ENCODE results near the gene AMDHD2.

The AMDHD2 gene

DNA sequence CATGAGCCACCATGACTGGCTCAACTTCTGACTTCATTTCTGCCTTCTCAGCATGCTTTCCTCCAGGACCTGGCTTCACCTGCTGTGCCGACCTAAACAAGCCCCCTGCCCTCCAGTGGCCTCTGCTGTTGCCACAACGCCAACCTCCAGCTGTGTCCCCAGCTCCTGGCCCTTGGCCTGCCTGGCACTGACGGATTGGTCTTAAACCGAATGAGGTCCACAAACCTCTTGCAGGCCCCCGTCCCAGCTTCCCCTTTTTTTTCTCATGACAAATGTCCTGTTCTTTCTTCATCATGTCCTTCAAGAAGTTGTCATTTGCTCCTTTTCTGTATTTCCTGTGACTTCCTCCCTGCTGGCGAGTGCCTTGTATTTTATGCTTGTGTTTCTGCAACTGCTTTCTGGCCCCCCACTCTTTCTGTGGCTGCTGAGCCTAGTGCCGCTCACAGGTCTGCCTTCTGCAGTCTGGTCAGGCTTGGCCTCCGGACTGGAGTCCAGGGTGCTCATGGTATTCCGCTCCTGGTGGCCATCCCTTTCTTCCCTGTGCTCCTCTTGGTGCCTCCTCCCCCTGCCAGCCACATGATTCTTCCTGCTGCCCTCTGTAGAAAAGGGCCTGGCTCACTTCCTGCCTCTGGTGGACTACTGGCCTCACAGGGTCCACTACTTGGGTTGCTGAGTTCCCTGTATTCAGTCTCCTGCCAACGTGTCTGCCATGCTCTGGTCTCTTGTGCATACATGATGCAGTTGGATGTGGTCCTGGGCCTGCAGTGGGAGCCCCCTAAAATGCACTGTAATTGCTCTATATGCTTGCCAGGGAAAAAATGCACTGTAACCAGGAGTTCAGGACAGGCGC lies 3.6 kb upstream of the AMDHD2 start:
- peaks cover 81% of the 10 kb centered on the region for H3K4me1 Mint-ChIP-seq
- no peaks in the 10 kb centered on the region for H3K27me3 Mint-ChIP-seq
- ATAC-seq (no peak), DNase-seq (no peak)
- peak overlapping the region; percentile 95 to 96 for H3K4me3 Mint-ChIP-seq
- H3K27ac Mint-ChIP-seq: peak overlapping the region; percentile 51 to 85
- no peaks in the 10 kb centered on the region for H3K9me3 Mint-ChIP-seq

DNA sequence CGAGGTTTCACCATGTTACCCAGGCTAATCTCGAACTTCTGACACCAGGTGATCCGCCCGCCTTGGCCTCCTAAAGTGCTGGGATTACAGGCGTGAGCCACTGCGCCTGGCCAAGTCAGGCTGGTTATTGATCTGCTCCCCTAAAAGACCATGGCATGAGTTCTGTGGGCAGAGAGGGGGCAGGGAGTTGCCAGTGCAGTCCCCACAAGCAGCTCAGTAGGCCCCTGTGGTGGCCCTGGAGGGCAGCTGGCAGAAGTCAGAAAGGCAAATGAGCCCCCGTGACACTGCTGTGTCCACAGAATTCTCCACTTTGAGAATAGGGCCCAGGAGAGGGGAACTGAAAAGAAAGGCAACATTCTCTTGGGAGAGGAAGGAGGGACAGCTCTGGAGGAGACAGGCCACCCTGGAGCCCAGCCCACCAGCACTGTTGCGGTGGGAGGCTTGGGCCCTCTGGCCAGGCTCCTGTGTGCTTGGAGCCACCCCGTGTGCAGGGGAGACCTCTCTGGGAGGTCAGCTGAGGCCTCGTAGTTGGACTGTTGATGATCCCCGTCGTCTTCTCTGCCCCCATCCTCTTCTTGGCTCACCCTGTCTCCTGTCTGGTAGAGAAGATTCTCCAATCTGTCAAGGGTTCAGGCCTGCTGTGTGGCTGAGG lies 2.1 kb upstream of the AMDHD2 start:
- peak overlapping the region in 1 of 2 donors; percentile 71 for H3K27ac Mint-ChIP-seq
- no peak overlapping the region for H3K4me3 Mint-ChIP-seq
- no peaks in the 10 kb centered on the region for H3K9me3 Mint-ChIP-seq
- DNase-seq (no peak), ATAC-seq (no peak)
- H3K27me3 Mint-ChIP-seq: no peaks in the 10 kb centered on the region
- peaks cover 73% of the 10 kb centered on the region for H3K4me1 Mint-ChIP-seq

DNA sequence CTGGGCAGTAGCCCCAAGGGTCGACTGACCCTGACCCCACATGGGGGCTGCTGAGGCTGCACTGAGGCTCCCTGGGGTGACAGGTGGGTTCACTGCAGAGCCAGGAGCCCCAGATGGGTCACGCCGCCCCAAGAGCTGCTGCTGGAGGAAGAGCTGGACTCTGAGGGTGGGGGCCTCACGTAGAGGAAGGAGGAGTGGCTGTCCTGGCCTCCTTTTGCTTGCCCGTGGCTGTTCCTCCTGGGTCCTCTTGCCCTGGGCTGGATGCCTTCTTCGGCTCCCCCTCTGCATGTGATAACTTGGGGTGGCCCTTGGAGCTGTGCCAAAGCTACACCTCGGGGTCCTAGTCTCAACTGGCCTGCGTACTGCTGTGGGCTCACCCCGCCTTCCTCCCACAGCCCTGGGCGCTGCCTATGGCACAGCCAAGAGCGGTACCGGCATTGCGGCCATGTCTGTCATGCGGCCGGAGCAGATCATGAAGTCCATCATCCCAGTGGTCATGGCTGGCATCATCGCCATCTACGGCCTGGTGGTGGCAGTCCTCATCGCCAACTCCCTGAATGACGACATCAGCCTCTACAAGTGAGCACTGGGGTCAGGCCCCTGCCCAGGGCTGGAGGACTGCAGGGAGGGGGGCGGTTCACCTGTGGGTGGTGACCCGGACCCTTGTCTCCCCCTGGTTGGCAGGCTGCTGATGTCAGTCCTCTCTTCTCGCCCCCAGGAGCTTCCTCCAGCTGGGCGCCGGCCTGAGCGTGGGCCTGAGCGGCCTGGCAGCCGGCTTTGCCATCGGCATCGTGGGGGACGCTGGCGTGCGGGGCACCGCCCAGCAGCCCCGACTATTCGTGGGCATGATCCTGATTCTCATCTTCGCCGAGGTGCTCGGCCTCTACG lies 1.1 kb upstream of the AMDHD2 start:
- peak overlapping the region; percentile 80 to 82 for H3K4me3 Mint-ChIP-seq
- no peaks in the 10 kb centered on the region for H3K9me3 Mint-ChIP-seq
- H3K4me1 Mint-ChIP-seq: peaks cover 77% of the 10 kb centered on the region
- no peak for ATAC-seq
- no peak for DNase-seq
- H3K27me3 Mint-ChIP-seq: no peaks in the 10 kb centered on the region
- H3K27ac Mint-ChIP-seq: peak overlapping the region; percentile 79 to 89

DNA sequence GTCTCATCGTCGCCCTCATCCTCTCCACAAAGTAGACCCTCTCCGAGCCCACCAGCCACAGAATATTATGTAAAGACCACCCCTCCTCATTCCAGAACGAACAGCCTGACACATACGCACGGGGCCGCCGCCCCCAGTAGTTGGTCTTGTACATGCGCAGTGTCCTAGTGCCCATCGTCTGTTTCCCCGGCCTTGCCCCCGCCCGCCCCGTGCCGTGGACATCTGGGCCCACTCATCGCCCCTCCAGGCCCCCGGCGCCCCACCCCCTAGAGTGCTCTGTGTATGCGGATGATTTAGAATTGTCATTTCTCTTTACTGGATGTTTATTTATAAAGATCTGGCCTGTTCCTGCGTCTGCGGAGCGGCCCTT lies 475 bp upstream of the AMDHD2 start:
- H3K4me3 Mint-ChIP-seq: peak overlapping the region; percentile 80 to 82
- no peak for DNase-seq
- H3K4me1 Mint-ChIP-seq: peaks cover 80% of the 10 kb centered on the region

DNA sequence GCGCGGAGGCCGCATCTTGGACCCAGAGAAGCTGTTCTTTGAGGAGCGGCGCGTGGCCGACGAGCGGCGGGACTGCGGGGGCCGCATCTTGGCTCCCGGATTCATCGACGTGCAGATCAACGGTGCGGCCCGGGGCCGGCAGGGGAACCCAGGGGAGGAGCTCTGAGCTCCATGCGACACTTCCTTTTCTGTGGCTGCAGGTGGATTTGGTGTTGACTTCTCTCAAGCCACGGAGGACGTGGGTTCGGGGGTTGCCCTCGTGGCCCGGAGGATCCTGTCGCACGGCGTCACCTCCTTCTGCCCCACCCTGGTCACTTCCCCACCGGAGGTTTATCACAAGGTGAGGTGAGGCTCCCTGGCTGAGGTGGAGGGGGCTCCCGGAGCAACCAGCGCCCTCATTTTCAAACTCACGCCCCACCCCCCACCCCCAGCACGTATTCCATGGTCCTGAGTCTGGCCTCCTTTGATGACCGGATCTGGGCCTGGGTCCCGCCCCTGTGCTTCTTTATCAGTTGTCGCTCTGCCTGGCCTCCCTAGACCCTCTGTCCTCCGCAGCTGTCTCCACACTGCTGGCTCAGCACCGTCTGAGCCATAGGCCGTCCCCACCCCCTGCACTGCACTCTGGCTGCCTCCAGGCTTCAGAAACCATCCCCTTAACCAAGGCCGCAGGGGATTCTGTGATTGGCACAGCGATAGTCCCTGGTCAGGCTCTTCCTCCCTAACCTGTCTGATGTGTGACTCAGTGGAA lies 787 bp downstream of the AMDHD2 start:
- Mint-ChIP-seq H3K4me1 (peaks cover 68% of the 10 kb centered on the region), H3K9me3 (no peaks in the 10 kb centered on the region), H3K27ac (peak overlapping the region; percentile 92 to 96), H3K4me3 (peak overlapping the region; percentile 82 to 92), H3K27me3 (no peaks in the 10 kb centered on the region)
- DNase-seq (peak in 1 of 2 donors; percentile 57), ATAC-seq (peak; percentile 76)

More for the DNA sequence above, 475 bp upstream of the AMDHD2 start:
- Mint-ChIP-seq H3K27me3 (no peaks in the 10 kb centered on the region), H3K9me3 (no peaks in the 10 kb centered on the region), H3K27ac (peak overlapping the region; percentile 87 to 95)
- no peak for ATAC-seq

DNA sequence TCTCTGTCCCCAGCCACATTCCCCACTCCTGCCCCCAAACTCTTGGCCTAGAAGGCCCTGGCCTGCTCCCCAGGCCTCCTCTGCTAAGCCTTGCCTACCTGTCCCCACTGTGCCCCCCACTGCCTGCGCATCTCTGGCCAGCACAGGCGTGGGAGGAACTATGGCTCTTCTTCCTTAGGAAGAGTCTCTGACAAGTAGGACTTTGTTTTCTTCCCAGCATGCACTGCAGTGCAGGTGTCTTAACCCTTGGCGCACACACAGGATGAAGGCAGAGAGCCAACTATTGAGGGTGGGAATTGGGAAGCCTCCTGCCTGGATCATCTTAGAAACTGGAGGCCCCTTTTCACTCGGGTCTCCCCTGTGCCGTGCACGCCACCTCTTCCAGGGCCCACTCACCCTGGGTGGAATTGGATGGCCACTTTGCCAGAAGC lies 3.6 kb downstream of the AMDHD2 start:
- H3K4me3 Mint-ChIP-seq: no peak overlapping the region
- no peak for ATAC-seq
- H3K9me3 Mint-ChIP-seq: no peaks in the 10 kb centered on the region
- H3K4me1 Mint-ChIP-seq: peaks cover 45% of the 10 kb centered on the region
- H3K27ac Mint-ChIP-seq: no peak overlapping the region
- no peak for DNase-seq
- no peaks in the 10 kb centered on the region for H3K27me3 Mint-ChIP-seq

DNA sequence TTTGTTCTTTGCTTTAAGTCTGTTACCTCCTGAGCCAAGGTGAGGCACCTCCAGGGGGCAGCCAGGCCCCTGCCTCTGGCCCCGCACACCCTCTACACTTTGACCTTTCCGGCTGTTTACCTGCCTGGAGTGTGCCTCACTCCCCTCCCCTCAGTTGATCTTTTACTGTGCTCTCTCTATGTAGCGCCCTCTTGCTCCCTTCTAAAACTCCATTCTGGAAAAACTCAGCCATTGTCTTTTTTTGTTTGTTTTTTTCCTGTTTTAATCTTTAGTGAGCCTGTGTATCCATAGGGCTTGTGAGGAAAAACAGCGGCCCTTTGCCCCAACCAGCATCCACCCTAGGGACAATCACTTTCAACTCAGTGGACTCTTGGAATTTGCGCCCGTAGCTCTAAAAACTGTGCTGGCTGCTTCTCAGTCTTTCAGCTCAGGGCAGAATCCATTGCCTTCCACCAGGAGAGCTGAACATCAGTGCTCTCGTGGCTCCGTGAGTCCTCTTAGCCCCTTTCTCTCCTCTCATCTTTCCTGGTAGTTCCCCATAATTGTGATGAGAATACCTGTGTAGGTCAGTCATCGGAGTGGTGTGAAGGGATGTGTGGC lies 4.3 kb downstream of the AMDHD2 start:
- H3K27ac Mint-ChIP-seq: peak overlapping the region in 1 of 2 donors; percentile 79
- no peak overlapping the region for H3K4me3 Mint-ChIP-seq
- DNase-seq (no peak), ATAC-seq (no peak)
- no peaks in the 10 kb centered on the region for H3K27me3 Mint-ChIP-seq
- no peaks in the 10 kb centered on the region for H3K9me3 Mint-ChIP-seq
- peaks cover 38% of the 10 kb centered on the region for H3K4me1 Mint-ChIP-seq

DNA sequence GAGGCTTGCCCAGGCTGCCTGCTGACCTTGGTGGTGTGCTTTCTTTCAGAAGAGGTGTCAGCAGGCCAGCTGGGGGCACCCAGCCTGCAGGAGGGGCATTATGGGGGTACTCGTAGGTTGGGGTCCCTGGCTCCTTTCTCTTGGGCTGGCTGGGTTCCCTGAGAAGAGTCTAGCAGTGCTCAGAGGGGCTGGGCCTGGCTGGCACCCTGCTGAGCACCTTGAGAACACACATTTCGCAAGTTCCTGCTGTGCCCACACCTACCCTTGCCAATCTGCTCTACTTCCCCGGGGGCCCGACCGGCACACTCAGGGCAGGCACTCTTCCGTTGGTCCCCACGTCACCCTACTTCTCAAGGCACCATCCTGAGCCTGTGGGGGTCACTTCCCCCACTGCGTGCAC lies 6.0 kb downstream of the AMDHD2 start:
- Mint-ChIP-seq H3K9me3 (no peaks in the 10 kb centered on the region), H3K27me3 (no peaks in the 10 kb centered on the region), H3K4me1 (peaks cover 39% of the 10 kb centered on the region), H3K4me3 (no peak overlapping the region), H3K27ac (peak overlapping the region in 1 of 2 donors; percentile 59)
- no peak for ATAC-seq
- DNase-seq: no peak

DNA sequence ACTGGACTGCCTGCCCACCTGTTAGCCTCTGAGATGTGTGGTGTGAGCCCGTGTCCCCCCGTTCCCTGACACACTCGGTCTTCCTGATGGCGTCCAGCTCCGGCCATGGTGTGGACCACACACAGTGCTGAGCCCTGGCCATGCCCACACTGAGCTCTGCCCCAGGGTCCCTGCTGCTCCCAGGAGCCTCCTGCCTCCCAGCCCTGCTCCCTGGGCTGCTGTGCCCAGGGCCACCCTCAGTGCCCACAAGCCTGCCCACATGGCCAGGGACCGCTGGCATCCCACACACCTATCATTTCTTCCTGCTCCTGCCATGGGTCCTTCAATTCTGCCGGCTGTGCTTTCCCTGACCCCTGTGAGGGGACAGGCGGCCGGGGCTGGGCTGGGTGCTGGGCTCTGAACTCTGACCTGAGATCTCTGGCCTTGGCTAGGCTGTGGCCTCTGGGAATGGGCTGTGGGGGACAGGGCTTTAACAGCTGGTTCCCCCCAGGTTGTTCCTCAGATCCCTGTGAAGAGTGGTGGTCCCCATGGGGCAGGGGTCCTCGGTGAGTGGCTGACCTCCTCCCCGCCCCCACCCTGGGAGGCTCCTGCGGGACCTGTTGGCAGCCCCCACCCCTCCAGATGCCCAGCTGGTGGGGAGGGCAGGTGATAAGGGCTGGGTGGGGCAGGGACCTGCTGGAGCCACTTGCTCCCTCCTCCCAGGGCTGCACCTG lies 7.1 kb downstream of the AMDHD2 start:
- ATAC-seq: no peak
- H3K9me3 Mint-ChIP-seq: no peaks in the 10 kb centered on the region
- H3K4me1 Mint-ChIP-seq: peaks cover 41% of the 10 kb centered on the region
- H3K27me3 Mint-ChIP-seq: no peaks in the 10 kb centered on the region
- H3K4me3 Mint-ChIP-seq: no peak overlapping the region
- no peak overlapping the region for H3K27ac Mint-ChIP-seq
- DNase-seq: no peak

DNA sequence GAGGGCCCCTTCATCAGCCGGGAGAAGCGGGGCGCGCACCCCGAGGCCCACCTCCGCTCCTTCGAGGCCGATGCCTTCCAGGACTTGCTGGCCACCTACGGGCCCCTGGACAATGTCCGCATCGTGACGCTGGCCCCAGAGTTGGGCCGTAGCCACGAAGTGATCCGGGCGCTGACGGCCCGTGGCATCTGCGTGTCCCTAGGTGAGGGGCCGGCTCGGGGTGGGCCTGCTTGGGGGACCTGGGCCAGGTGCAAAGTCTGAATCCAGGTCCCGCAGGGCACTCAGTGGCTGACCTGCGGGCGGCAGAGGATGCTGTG lies 7.6 kb downstream of the AMDHD2 start:
- no peak for ATAC-seq
- H3K9me3 Mint-ChIP-seq: no peaks in the 10 kb centered on the region
- no peak overlapping the region for H3K27ac Mint-ChIP-seq
- H3K4me3 Mint-ChIP-seq: no peak overlapping the region
- H3K4me1 Mint-ChIP-seq: peaks cover 46% of the 10 kb centered on the region
- DNase-seq: no peak
- no peaks in the 10 kb centered on the region for H3K27me3 Mint-ChIP-seq

DNA sequence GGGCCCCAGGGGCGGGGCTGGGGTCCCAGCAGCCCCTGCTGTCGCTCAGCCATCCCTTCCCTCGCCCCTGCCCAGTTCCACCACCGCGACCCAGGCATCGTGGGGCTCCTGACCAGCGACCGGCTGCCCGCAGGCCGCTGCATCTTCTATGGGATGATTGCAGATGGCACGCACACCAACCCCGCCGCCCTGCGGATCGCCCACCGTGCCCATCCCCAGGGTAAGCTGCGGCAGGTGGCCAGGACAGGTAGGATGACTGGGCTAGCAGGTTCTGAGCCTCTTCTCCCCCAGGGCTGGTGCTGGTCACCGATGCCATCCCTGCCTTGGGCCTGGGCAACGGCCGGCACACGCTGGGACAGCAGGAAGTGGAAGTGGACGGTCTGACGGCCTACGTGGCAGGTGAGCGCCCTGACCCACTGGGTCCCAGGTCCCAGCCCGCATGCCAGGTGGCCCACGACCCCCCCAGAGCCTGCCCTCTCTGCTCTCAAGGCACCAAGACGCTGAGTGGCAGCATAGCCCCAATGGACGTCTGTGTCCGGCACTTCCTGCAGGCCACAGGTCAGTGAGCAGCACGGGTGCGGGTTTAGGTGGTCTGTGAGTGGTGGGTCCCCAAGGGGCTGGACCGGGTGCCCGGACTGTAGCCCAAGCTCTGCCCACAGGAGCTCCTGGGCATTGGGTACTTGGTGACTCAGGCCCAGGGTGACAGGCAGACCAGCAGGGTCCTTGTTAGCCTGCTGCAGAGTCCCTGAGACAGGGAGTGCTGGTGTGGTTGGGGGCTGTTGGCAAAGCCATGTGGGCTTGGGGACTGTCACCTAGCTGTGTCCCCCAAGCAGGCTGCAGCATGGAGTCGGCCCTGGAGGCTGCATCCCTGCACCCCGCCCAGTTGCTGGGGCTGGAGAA lies 8.2 kb downstream of the AMDHD2 start:
- Mint-ChIP-seq H3K27me3 (no peaks in the 10 kb centered on the region), H3K4me3 (no peak overlapping the region), H3K9me3 (no peaks in the 10 kb centered on the region), H3K27ac (no peak overlapping the region), H3K4me1 (peaks cover 48% of the 10 kb centered on the region)
- ATAC-seq: no peak
- no peak for DNase-seq

DNA sequence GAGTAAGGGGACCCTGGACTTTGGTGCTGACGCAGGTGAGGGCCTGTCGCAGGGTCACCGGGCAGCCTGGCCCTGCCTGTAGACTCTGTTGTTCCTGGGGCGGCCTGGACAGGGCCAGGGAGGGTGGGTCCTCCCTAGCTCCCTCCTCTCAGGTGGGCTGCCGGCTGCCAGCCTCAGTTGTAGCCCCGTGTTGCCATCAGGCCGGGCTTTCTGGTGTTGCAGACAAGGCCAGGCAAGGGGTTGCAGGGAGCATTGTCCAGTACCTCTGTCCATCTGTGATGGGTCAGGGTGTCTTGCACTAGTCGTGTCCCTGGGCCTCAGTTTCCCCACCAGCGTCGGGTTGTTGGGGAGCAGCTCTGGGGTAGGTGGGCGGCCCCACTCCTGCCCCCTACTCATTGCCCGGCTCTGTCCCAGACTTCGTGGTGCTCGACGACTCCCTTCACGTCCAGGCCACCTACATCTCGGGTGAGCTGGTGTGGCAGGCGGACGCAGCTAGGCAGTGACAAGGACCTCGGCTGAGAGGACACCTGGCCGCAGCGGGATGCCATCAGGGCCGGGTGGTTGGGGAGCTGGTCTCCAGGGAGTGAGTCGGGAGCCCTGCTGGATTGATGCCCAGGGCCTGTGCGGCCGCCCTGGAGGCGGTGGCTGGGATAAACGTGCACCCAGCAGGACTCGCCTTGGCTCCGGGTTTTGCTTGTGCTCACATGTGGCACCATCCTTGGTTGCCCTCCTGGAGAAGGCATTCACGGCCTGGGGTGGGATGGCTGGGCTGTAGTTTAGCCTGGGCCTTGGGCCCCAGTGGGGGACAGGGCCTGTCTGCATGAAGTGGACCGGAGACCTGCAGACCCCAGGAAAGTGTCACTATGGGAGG lies 9.1 kb downstream of the AMDHD2 start:
- ATAC-seq (no peak), DNase-seq (no peak)
- Mint-ChIP-seq H3K27me3 (no peaks in the 10 kb centered on the region), H3K4me3 (no peak overlapping the region), H3K27ac (no peak overlapping the region), H3K9me3 (no peaks in the 10 kb centered on the region), H3K4me1 (peaks cover 40% of the 10 kb centered on the region)

Data from stimulated activated naive CD8-positive, alpha-beta T cell treated with anti-CD3 and anti-CD28 coated beads, Interleukin-15, amount 100 ng/mL, for 72 hours (primary cell).